Rectal smooth muscle tissue (tissue), 1 donor: ENCODE data around the gene WDR17.

Experiments used
- H3K27ac ChIP-seq: one replicate; pipeline ENCODE4 v1.7.0; 2013; ENCODE audit warnings: low read depth, low read length, inconsistent platforms
- H3K27me3 ChIP-seq: one replicate; pipeline ENCODE4 v1.7.0; 2013; ENCODE audit warnings: low read length; ENCODE audit not compliant: control insufficient read depth, insufficient read depth
- H3K36me3 ChIP-seq: one replicate; pipeline ENCODE4 v1.7.0; 2013; ENCODE audit warnings: low read length; ENCODE audit not compliant: control insufficient read depth, insufficient read depth
- H3K4me1 ChIP-seq: one replicate; pipeline ENCODE4 v1.7.0; 2013; ENCODE audit warnings: low read length; ENCODE audit not compliant: control insufficient read depth, insufficient read depth
- H3K4me3 ChIP-seq: one replicate; pipeline ENCODE4 v1.7.0; 2013; ENCODE audit warnings: low read length
- H3K9ac ChIP-seq: one replicate; pipeline ENCODE4 v1.7.0; 2013; ENCODE audit warnings: low read length

WDR17 gene

DNA sequence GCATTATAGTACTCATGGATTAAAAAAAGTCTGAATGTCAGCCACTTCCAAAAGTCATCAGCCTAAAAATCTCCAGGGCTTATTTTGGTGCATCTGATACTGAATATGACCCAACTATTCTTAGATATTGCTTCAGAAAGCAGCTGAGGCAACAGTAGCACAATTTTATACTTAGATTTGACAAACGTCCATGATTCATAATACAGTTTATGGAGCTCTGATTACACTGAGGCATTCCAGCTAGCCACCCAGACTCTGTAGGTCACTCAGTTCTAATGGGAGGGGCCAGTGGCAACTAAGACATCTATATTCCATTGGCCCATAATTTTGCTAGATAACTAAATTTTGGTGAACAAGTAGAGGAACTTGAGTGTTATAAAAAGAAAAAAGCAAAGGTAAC, 119.4 kb downstream of the WDR17 start:
- Histone ChIP-seq H3K4me1 (peaks cover 18% of the 10 kb centered on the region), H3K27me3 (no peaks in the 10 kb centered on the region), H3K36me3 (no peaks in the 10 kb centered on the region), H3K4me3 (no peak overlapping the region), H3K9ac (no peak overlapping the region), H3K27ac (no peak overlapping the region)

DNA sequence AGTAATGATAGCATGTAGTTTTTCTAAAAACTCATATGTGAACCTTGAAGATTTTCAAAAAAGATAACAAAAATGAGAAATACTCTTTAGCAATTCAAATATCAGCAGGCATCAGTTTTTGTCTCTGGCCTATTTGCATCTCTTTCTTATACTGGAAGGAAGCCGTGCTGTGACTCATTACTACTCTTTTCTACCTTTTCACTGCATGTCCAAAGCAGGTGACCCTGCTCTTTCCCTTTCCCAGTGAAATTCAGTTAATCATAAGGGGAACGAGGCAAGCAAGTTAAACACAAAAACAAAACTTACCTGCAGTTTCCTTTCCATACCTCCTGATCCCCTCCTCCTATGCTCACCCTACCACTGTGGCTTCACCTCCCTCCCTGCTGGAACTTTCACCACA, 120.4 kb downstream of the WDR17 start:
- Histone ChIP-seq H3K27me3 (no peaks in the 10 kb centered on the region), H3K27ac (peak overlapping the region; percentile 14), H3K36me3 (no peaks in the 10 kb centered on the region), H3K9ac (no peak overlapping the region), H3K4me3 (no peak overlapping the region), H3K4me1 (peaks cover 24% of the 10 kb centered on the region)

DNA sequence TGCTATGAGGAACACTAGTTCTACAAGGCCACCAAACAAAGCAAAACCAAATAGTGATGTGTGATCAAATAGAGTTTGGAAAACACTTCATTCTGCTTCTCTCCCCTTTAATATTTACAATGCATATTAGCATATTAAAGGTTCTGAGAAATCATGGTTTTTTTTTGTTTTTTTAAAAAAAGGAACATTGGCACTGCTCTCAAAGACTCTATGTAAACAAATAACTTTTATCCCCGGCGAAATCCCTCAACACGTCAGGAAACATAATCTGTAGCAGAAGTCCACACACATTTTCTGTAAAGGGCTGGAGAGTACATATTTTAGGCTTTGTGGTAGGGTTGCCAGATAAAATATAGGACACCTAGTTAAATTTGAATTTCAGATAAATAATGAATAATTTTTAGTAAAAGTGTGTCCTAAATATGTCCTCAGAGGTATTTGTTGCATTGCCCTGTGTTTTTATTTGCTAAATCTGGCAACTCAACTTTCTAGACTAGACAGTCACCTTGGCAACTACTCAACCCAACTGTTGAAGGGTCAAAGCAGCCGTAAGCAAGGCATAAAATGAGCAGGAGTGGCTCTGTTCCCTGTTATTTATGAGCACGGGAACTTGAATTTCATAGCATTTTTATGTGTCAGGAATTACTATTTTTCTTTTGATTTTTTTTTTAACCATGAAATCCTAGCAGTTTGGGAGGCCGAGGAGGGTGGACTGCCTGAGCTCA, 121.2 kb downstream of the WDR17 start:
- Histone ChIP-seq H3K27me3 (no peaks in the 10 kb centered on the region), H3K4me3 (no peak overlapping the region), H3K9ac (no peak overlapping the region), H3K27ac (peak overlapping the region; percentile 24), H3K36me3 (no peaks in the 10 kb centered on the region), H3K4me1 (peaks cover 24% of the 10 kb centered on the region)

DNA sequence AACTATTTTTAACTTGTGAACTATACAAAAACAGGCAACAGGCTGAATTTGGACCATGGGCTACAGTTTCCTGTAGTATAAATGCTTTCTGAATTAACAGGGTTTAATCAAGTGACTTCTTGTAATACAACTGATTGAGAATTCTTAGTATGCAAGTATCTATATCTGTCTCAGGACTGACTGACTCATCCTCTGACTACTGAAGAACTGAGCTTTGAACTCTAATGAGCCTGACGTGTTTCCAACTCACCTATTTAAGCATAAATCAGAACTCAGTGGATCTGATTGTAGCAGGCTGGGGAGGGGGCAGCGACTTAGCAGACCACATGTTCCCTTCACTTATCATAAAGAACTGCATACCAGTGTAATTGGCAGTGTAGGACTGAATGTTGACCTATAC, 122.0 kb downstream of the WDR17 start:
- Histone ChIP-seq H3K36me3 (no peaks in the 10 kb centered on the region), H3K27me3 (no peaks in the 10 kb centered on the region), H3K4me1 (peaks cover 24% of the 10 kb centered on the region), H3K27ac (peak overlapping the region; percentile 24), H3K4me3 (no peak overlapping the region), H3K9ac (no peak overlapping the region)

DNA sequence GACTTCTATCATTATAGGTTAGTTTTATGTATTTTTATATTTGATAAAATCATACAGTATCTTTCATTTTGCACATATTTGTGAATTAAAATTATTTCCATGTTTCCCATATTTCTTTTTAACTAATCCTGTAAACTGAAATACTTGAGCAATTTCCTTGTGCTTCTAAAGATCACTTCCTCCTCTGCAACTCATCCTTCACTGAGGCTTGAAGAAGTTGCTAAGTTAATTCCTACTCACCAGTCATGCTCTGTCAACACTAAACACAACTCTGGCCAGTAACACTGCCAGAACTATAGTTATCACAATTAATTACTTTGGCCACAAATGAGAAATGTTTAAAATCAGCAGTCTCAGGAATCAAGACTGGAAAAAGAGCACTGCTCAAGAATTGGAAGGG, 123.0 kb downstream of the WDR17 start:
- H3K27ac ChIP-seq, result no peak overlapping the region
- H3K36me3 ChIP-seq, result no peaks in the 10 kb centered on the region
- no peak overlapping the region for H3K4me3 ChIP-seq
- no peak overlapping the region for H3K9ac ChIP-seq
- peaks cover 24% of the 10 kb centered on the region for H3K4me1 ChIP-seq
- no peaks in the 10 kb centered on the region for H3K27me3 ChIP-seq

DNA sequence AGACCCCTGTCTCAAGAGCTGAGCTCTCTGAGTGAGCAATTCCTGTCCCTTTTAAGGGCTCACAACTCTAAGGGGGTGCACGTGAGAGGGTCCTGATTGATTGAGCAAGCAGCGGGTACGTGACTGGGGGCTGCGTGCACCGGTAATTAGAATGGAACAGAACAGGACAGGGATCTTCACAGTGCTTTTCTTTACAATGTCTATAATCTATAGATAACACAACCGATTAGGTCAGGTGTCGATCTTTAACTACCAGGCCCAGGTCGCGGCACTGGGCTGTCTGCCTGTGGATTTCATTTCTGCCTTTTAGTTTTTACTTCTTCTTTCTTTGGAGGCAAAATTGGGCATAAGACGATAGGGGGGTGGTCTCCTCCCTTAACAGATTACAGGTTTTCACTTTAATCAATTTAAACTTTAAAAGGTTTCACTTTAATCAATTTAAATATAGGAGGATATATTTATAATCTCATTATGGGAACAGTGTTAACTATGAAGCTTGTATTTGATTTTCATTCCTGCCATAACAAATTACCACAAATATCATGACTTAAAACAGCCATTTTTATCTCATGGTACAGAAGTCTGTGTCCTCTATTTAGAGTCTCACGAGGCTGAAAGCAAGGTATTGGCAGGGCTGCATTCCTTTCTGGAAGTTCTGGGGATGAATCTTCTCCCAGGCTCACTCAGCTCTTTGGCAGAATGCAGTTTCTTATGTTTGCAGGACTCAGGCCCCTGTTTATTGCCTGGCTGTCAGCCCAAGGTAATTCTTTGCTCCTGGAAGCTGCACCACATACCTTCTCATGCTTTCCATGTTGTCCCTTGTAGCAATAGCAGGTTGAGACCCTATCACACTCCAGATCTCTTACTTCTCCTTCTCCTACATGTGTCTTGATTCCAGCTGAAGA, 124.5 kb downstream of the WDR17 start:
- Histone ChIP-seq H3K9ac (no peak overlapping the region), H3K4me3 (no peak overlapping the region), H3K4me1 (peaks cover 24% of the 10 kb centered on the region), H3K27ac (no peak overlapping the region), H3K27me3 (no peaks in the 10 kb centered on the region), H3K36me3 (no peaks in the 10 kb centered on the region)

DNA sequence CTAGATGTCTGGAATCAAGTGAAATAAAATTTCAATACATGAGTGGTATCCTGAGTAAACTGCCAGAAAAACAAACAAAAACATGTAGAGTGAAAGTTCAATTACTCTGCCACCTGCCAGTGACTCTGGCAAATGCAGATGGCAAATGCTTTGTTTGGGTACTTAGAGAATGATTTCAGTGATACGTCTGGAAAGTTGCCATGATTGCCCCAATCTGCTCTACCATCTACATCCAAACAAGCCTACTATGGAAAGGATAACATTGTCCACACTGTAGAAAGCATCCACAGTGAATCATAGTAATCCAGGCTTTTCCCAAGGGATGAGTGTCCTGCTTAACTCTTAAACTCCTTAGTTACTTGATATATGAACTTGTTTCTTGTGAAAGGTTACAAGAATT, 126.3 kb downstream of the WDR17 start:
- Histone ChIP-seq H3K36me3 (no peaks in the 10 kb centered on the region), H3K27ac (peak overlapping the region; percentile 5), H3K27me3 (no peaks in the 10 kb centered on the region), H3K9ac (no peak overlapping the region), H3K4me3 (no peak overlapping the region), H3K4me1 (peaks cover 19% of the 10 kb centered on the region)

DNA sequence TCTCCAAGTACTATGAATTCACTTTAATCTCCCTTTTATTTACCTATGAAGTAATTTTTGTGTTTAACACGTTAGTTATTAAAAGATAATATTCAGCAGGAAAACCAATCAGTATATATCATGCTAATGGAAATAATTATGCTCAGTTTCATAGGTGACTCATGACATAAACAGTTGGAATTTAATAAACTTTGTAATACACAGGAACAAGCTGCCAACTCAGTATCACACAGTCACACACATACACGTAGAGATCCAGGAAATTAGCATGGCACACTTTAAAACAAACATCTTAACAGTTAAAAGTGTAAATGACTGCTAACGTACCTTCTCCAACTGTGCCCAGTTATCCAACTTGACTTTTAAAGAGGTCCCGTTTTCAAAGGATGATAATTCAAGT, 127.5 kb downstream of the WDR17 start:
- Histone ChIP-seq H3K4me1 (peaks cover 15% of the 10 kb centered on the region), H3K27ac (peak overlapping the region; percentile 40), H3K36me3 (no peaks in the 10 kb centered on the region), H3K4me3 (no peak overlapping the region), H3K27me3 (no peaks in the 10 kb centered on the region), H3K9ac (no peak overlapping the region)

DNA sequence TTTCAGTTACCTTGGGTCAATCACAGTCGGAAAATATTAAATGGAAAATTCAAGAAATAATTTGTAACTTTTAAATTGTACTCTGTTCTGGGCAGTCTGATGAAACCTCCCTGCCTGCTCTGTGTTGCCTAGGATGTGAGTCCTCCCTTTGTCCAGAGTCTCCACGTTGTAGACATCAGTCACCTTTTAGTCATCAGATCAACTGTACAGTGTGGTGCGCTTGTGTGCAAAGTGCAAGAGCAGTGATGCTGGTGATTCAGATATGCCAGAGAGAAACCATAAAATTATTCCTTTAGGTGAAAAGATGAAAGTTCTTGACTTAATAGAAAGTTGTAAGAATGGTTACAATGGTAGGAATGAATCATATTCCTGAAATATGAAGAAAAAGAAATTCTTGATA, 128.3 kb downstream of the WDR17 start:
- H3K27ac ChIP-seq, result no peak overlapping the region
- H3K27me3 ChIP-seq, result no peaks in the 10 kb centered on the region
- peaks cover 14% of the 10 kb centered on the region for H3K4me1 ChIP-seq
- H3K9ac ChIP-seq, result no peak overlapping the region
- no peaks in the 10 kb centered on the region for H3K36me3 ChIP-seq
- no peak overlapping the region for H3K4me3 ChIP-seq

DNA sequence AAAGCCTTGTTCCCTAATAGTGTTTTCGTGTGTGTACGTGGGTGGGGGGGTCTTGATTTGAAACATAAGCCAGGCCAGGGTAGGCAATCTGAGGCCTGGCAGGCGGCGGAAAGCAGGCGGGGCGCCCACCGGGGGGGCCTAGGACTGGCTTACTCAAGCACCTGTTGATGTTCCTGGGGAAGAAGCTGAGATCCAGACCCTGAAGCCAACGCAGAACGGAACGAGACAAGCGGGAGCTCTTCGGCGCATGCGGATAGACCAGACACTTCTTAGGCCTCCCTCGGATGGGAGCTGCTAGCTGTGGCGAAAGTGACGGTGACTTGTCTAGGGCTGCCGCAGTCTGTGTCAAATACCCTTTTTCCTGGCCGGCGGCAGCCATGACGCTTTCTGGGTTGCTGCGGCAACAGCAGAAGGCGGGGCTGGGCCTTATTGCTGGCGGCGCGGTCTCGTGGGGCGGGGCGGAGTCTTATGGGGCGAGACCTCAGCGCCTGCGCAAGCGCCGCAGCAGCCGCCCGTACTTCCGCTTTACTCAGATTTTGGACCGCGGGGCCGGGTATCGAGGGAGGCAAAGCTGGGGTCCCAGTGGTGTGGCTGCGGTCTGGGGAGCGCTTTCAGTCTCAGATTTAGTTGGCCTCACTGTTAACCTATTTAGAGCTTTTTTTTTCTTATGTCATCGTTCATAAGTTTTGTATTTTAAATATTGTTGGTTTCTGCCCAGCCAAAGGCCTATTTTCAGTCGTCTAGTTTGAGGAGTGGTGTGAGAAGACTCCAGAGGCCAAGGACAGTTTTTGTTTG, 129.7 kb downstream of the WDR17 start, which contains the start of gene SPATA4:
Gene SPATA4 (minus strand): TSS at position 402 of the 795 bp plus-strand sequence. CDS start 23 bp downstream, at position 379.
- Histone ChIP-seq H3K9ac (peak within 1 kb of the TSS; percentile 61), H3K4me3 (peak within 1 kb of the TSS; percentile 94), H3K27me3 (no peaks in the 10 kb centered on the region), H3K27ac (peak within 1 kb of the TSS; percentile 83), H3K36me3 (no peaks in the 10 kb centered on the region), H3K4me1 (peaks cover 3% of the 10 kb centered on the region)

DNA sequence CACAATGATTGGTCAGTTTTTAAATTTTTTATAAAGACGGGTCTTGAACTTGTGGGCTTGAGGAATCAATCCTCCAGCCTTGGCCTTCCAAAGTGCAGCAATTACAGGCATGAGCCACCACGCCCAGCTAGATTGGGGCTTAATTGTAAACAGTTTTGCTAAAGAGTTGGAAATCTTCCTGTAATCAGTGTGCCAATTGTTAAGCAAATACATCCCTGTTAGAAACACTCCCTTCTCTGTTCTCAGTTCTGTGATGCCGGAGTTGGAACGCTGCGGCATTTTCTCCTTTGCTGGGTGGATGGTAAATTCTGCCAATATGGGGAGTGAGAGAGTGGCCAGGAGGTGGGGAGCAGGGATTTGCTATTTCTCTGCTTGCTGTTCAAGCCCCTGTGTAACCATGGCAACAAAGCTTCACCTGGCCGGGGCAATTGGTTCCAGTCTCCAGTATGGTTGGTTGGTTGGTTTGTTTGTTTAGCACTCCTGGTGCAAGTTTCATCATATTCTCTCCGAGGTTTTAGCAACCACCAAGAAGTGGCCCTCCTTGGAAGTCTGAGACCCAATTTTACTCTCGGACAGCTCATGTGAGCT, 132.8 kb downstream of the WDR17 start:
- Histone ChIP-seq H3K27ac (no peak overlapping the region), H3K36me3 (no peaks in the 10 kb centered on the region), H3K4me3 (no peak overlapping the region), H3K9ac (no peak overlapping the region), H3K4me1 (no peaks in the 10 kb centered on the region), H3K27me3 (no peaks in the 10 kb centered on the region)

DNA sequence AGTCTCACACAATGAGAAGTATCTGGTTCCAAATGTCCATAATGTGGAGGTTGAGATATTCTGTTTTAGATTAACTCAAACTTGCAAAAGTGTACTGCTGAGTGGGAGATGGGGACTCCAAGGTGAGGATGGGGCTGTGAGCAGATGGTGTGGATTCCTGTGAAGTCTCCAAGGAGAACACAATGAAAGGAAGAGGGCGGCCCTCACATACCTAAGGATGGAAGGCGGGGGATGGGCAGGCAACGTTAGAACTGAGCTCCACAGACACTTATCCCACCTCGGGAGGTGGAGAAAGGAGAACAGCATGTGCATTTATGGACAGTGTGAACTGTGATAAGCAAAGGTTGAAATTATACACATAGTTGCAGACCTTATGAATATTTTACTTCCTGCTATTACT, 139.7 kb downstream of the WDR17 start:
- Histone ChIP-seq H3K4me1 (no peaks in the 10 kb centered on the region), H3K27me3 (no peaks in the 10 kb centered on the region), H3K9ac (no peak overlapping the region), H3K36me3 (no peaks in the 10 kb centered on the region), H3K4me3 (no peak overlapping the region), H3K27ac (no peak overlapping the region)
